Testis (tissue), 3 donors: ENCODE results near the gene TACC2. TPM values are rescaled to one million over a fixed set of nuclear protein-coding genes. Genes with fewer than 3 reads are reported as not detected.
"Not testable (repeated sequence)": the region's sequence is repeated elsewhere in the genome, so short reads cannot be mapped to it uniquely, and the experiment has no call there.

Experiments
- DNase-seq: peaks from one replicate; pipeline ENCODE4 v3.0.0-alpha.2; 2019
- H3K27ac ChIP-seq, 2 donors: fragments of 200-600 bp; sonication (generic); one replicate each; pipeline ENCODE4 v1.5.1; 2019
- H3K27me3 ChIP-seq: fragments of 200-600 bp; sonication (generic); one replicate; pipeline ENCODE4 v1.5.1; 2019
- H3K36me3 ChIP-seq: fragments of 200-600 bp; sonication (generic); one replicate; pipeline ENCODE4 v1.5.1; 2017; ENCODE audit warnings: low read depth; ENCODE audit errors: missing control alignments
- H3K4me1 ChIP-seq: fragments of 200-600 bp; sonication (generic); one replicate; pipeline ENCODE4 v1.5.1; 2019
- H3K4me3 ChIP-seq, 2 donors: fragments of 200-600 bp; sonication (generic); one replicate each; pipeline ENCODE4 v1.5.1; 2017 to 2019
- H3K9me3 ChIP-seq: fragments of 200-600 bp; sonication (generic); one replicate; pipeline ENCODE4 v1.5.1; 2017
- POLR2A ChIP-seq: fragments of 450-650 bp; IDR thresholded peaks from one replicate; pipeline ENCODE4 v1.6.1; 2017; ENCODE audit warnings: antibody characterized with exemption, mild to moderate bottlenecking, moderate library complexity
- WGBS, 2 donors: methylation state at CpG; one replicate each; pipeline ENCODE4 v1.1.5; 2018; 5-methylcytosine and 5-hydroxymethylcytosine counted together
- intact Hi-C: fragments of 100-400 bp; cut with DNase I; formaldehyde crosslinking; loops from one replicate; pipeline ENCODE4 v1.15.1; 2023; ENCODE audit warnings: low total_unique reads
- polyA plus RNA-seq: library from polyadenylated mRNA; stranded (reverse); fragments of 350-450 nt; fragmentation: Illumina TruSeq; extraction: RNeasy Lipid Tissue Mini Kit (QIAGEN cat#74804); gene quantifications from one replicate; pipeline ENCODE4 v1.2.3, GENCODE V29; 2014; ENCODE audit warnings: low read depth, low replicate concordance; ENCODE audit not compliant: insufficient read depth
- total RNA-seq, 2 donors: library from RNA; depleted of rRNA; stranded (reverse); fragments of >200 nt; gene quantifications; one replicate each; pipeline ENCODE4 v1.2.3, GENCODE V29; 2016
- TF ChIP-seq, protein P1 (sequence below), 3 experiments: fragments of 450-650 bp in 2 of 3; fragments of 200-600 bp in 1 of 3; sonication (generic) in 1 of 3; IDR thresholded peaks; one replicate each; pipeline ENCODE4 v1.5.1; 2016 to 2019; ENCODE audit warnings: antibody characterized with exemption in 3 of 3, mild to moderate bottlenecking in 2 of 3, moderate library complexity in 1 of 3

TACC2 gene
- total and polyA plus RNA-seq, 3 donors from 2014 or later = 18.0 to 24.2 (median 21.3) TPM

DNA sequence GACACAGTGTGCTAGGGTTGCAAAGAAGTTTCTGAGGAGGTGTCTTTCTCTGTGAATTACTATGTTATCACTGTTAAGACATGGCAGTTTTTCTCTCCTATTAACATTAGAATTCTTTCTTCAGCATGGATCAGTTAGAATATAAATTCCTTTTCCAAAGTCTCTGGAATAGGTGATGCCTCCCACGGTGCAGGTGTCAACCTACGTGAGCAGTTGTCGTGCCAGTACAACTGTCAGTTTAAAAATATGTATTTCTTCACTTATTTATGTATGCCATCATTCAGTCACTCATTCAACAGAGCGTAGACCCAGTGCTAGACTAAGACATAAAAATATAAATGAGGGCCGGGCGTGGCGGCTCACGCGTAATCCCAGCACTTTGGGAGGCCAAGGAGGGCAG lies 83.5 kb downstream of the TACC2 start:
- intact Hi-C loops = no loop called here
- Histone ChIP-seq H3K9me3 (no peaks in the 10 kb centered on the region), H3K4me3 (no peak overlapping the region), H3K4me1 (no peaks in the 10 kb centered on the region), H3K36me3 (no peaks in the 10 kb centered on the region), H3K27me3 (no peaks in the 10 kb centered on the region), H3K27ac (no peak overlapping the region)
- DNase-seq = no peak
- no peak for TF ChIP-seq POLR2A
- TF ChIP-seq, protein P1, sequence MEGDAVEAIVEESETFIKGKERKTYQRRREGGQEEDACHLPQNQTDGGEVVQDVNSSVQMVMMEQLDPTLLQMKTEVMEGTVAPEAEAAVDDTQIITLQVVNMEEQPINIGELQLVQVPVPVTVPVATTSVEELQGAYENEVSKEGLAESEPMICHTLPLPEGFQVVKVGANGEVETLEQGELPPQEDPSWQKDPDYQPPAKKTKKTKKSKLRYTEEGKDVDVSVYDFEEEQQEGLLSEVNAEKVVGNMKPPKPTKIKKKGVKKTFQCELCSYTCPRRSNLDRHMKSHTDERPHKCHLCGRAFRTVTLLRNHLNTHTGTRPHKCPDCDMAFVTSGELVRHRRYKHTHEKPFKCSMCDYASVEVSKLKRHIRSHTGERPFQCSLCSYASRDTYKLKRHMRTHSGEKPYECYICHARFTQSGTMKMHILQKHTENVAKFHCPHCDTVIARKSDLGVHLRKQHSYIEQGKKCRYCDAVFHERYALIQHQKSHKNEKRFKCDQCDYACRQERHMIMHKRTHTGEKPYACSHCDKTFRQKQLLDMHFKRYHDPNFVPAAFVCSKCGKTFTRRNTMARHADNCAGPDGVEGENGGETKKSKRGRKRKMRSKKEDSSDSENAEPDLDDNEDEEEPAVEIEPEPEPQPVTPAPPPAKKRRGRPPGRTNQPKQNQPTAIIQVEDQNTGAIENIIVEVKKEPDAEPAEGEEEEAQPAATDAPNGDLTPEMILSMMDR (IDR thresholded peaks at IDR 0.05) = no peak
- WGBS, 2 donors = 92 to 94% methylated on average over 9 of the region's 9 CpGs

DNA sequence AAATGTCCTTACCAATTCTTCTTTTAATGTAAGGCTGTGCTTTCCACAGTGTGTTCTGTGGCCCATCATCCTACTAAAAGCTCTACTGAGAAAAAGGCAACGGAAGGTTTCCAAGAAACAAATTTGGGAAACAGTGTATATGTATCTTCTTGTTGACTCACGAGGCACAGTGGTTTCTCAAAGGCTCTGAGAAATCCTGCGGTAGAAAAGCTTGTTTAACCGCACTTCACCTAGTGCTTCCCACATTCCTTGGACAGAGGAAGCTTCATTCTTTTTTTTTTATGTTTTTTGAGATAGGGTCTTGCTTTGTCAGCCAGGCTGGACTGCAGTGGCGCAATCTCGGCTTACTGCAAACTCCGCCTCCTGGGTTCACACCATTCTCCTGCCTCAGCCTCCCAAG lies 84.5 kb downstream of the TACC2 start:
- H3K4me1 ChIP-seq = no peaks in the 10 kb centered on the region
- DNase-seq = no peak
- 83 to 95% methylated on average over 7 of the region's 7 CpGs for WGBS, 2 donors
- no peak overlapping the region for H3K27ac ChIP-seq
- H3K9me3 ChIP-seq = no peaks in the 10 kb centered on the region
- H3K4me3 ChIP-seq = no peak overlapping the region
- TF ChIP-seq POLR2A = no peak
- TF ChIP-seq, protein P1 (IDR thresholded peaks at IDR 0.05) = no peak
- no peaks in the 10 kb centered on the region for H3K27me3 ChIP-seq
- no peaks in the 10 kb centered on the region for H3K36me3 ChIP-seq
- intact Hi-C loops = no loop called here

DNA sequence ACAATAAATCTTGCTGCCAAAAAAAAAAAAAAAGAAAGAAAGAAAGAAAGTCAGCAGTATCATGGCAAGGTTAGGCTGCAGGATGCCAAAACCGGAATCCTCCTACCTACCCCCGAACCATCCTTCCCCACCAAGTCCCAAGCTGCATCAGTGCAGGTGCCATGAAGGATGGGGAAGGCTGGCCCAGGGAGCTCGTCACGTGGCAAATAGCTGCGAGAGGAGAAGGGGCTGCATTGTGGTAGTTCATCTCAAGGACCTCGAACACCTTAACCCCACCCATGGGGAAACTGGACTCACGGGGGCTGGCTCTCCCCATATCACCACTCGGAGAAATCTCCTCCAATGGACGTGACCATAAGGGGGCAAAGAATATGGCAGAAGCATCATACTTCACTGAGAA lies 86.2 kb downstream of the TACC2 start:
- DNase-seq = no peak
- H3K27me3 ChIP-seq = no peaks in the 10 kb centered on the region
- intact Hi-C loops = no loop called here

DNA sequence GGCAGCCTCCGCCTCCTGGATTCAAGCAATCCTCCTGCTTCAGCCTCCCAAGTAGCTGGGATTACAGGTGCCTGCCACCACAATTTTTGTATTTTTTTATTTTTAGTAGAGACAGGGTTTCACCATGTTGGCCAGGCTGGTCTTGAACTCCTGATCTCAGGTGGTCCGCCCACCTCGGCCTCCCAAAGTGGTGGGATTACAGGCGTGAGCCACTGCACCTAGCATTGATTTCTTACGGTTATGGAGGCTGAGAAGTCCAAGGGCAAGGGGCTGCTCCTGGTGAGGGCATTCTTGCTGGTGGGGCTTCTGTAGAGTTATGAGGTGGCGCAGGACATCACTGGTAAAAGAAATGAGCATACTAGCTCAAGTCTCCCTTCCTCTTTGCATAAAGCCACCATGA lies 86.9 kb downstream of the TACC2 start:
- H3K4me3 ChIP-seq, H3K27ac ChIP-seq, H3K27me3 ChIP-seq, DNase-seq, H3K36me3 ChIP-seq, intact Hi-C loops, H3K9me3 ChIP-seq, H3K4me1 ChIP-seq: not testable (repeated sequence)
- 94 to 99% methylated on average over 6 of the region's 6 CpGs for WGBS, 2 donors

More for the DNA sequence above, 86.2 kb downstream of the TACC2 start:
- WGBS, 2 donors = 90 to 91% methylated on average over 9 of the region's 9 CpGs
- H3K4me3 ChIP-seq = no peak overlapping the region
- no peaks in the 10 kb centered on the region for H3K4me1 ChIP-seq
- H3K27ac ChIP-seq = no peak overlapping the region
- TF ChIP-seq, protein P1 (IDR thresholded peaks at IDR 0.05) = no peak
- TF ChIP-seq POLR2A = no peak
- no peaks in the 10 kb centered on the region for H3K36me3 ChIP-seq
- no peaks in the 10 kb centered on the region for H3K9me3 ChIP-seq

DNA sequence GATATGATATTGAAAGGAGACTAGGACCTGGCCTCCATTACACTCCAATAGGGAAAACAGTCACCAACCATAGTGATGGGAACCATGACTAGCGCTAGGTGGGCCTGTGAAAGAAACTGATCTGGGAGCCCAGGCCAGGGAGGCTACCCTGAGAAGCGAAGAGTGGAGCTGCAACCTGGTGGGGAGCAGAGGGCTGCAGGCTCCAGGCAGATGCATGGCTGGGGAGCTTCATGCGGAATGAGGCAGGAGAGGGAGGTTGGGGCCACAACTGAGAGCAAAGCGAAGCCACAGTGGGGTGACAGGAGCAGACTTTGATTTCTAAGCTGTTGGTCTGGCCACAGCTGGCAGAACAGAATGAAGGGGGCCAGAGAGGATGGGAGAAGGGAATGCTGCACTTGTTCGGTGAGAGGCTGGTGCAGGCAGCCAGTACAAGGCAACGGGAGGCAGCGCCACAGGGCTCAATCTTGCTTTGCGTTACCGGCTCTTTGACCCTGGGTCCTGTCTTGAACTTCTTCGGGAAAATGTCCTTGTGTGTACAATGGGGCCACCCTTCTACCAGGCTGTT lies 88.4 kb downstream of the TACC2 start:
- 84 to 95% methylated on average over 10 of the region's 10 CpGs for WGBS, 2 donors
- no peak for DNase-seq
- no peak for TF ChIP-seq POLR2A
- TF ChIP-seq, protein P1 (IDR thresholded peaks at IDR 0.05) = no peak

More for the DNA sequence above, 88.4 kb downstream of the TACC2 start:
- Histone ChIP-seq H3K36me3 (no peaks in the 10 kb centered on the region), H3K27ac (no peak overlapping the region), H3K27me3 (no peaks in the 10 kb centered on the region), H3K4me1 (no peaks in the 10 kb centered on the region), H3K4me3 (no peak overlapping the region), H3K9me3 (no peaks in the 10 kb centered on the region)
- intact Hi-C loops = no loop called here
